NT2/D1 (cell line): ENCODE data around the gene LANCL1.

Experiments
- SUZ12 ChIP-seq: IDR thresholded peaks from 2 replicates; pipeline ENCODE4 v1.6.1; 2011; ENCODE audit not compliant: insufficient read length, insufficient read depth; ENCODE audit errors: extremely low read depth
- YY1 ChIP-seq: IDR thresholded peaks from 2 replicates; pipeline ENCODE4 v1.6.1; 2011; ENCODE audit not compliant: insufficient read length, insufficient read depth
- ZNF274 ChIP-seq: IDR thresholded peaks from 2 replicates; pipeline ENCODE4 v1.6.1; 2011; ENCODE audit warnings: mild to moderate bottlenecking, low read depth, low read length

- TF ChIP-seq YY1: no peak
- no peak for TF ChIP-seq ZNF274
- TF ChIP-seq SUZ12: no peak
Measured at GRCh38 chr2:210387074-210387473, 89.5 kb downstream of the LANCL1 start.
